Smooth muscle cell (in vitro differentiated cells): Measurements from ENCODE around the gene TEX30. TPM values are rescaled to one million over a fixed set of nuclear protein-coding genes. Genes with fewer than 3 reads are reported as not detected.

Experiments used
- DNase-seq: peaks from one replicate; lab custom pipeline; 2025; ENCODE audit not compliant: unreplicated experiment; lab: John Stamatoyannopoulos, UW
- H2AFZ ChIP-seq: fragments of 200-600 bp; sonication (generic); 2 replicates; pipeline ENCODE4 v1.6.0; 2016; ENCODE audit warnings: antibody characterized with exemption, low read depth, mild to moderate bottlenecking
- H3F3A ChIP-seq: fragments of 200-600 bp; sonication (generic); 2 replicates; pipeline ENCODE4 v1.6.0; 2017; ENCODE audit warnings: antibody characterized with exemption, low read depth
- H3K27ac ChIP-seq: fragments of 200-600 bp; sonication (generic); 2 replicates; pipeline ENCODE4 v1.5.1; 2016; ENCODE audit warnings: low read depth, mild to moderate bottlenecking
- H3K27me3 ChIP-seq: fragments of 200-600 bp; sonication (generic); 2 replicates; pipeline ENCODE4 v1.6.1; 2016; ENCODE audit warnings: low read depth, mild to moderate bottlenecking
- H3K36me3 ChIP-seq: fragments of 200-600 bp; sonication (generic); 2 replicates; pipeline ENCODE4 v1.5.1; 2016; ENCODE audit warnings: low read depth
- H3K4me1 ChIP-seq: fragments of 200-600 bp; sonication (generic); 2 replicates; pipeline ENCODE4 v1.5.1; 2016; ENCODE audit warnings: low read depth
- H3K4me2 ChIP-seq: fragments of 200-600 bp; sonication (generic); 2 replicates; pipeline ENCODE4 v1.6.0; 2016; ENCODE audit warnings: mild to moderate bottlenecking
- H3K4me3 ChIP-seq: fragments of 200-600 bp; sonication (generic); 2 replicates; pipeline ENCODE4 v1.5.1; 2016; ENCODE audit warnings: mild to moderate bottlenecking
- H3K79me2 ChIP-seq: fragments of 200-600 bp; sonication (generic); 2 replicates; pipeline ENCODE4 v1.6.0; 2016; ENCODE audit warnings: low read depth, mild to moderate bottlenecking
- H3K9ac ChIP-seq: fragments of 200-600 bp; sonication (generic); 2 replicates; pipeline ENCODE4 v1.6.0; 2016; ENCODE audit warnings: low read depth
- H3K9me3 ChIP-seq: fragments of 200-600 bp; sonication (generic); replicated peaks from 2 replicates; pipeline ENCODE4 v1.5.1; 2016; ENCODE audit warnings: low read depth
- H4K20me1 ChIP-seq: fragments of 200-600 bp; sonication (generic); 2 replicates; pipeline ENCODE4 v1.6.0; 2016; ENCODE audit warnings: low read depth
- WGBS: methylation state at CpG from one replicate; pipeline ENCODE4 v1.1.7; 2016; ENCODE audit warnings: low lambda C conversion rate; 5-methylcytosine and 5-hydroxymethylcytosine counted together
- polyA plus RNA-seq: library from polyadenylated mRNA; unstranded; fragments of >200 nt; fragmentation: Nextera tagmentation; extraction: Ambion mirVana; gene quantifications from 2 replicates; pipeline ENCODE4 v1.2.1, GENCODE V29; 2016
- total RNA-seq: library from RNA; depleted of rRNA; stranded (reverse); fragments of >200 nt; gene quantifications from 2 replicates; pipeline ENCODE4 v1.2.3, GENCODE V29; 2014
- TF ChIP-seq, protein P1 (sequence below): fragments of 200-600 bp; sonication (generic); IDR thresholded peaks from 2 replicates; pipeline ENCODE4 v1.5.1; 2017; ENCODE audit warnings: borderline replicate concordance, mild to moderate bottlenecking, antibody characterized with exemption; ENCODE audit not compliant: insufficient read depth, poor library complexity, severe bottlenecking

Gene TEX30
- total and polyA plus RNA-seq, 2 experiments from 2014 or later = 14.0 to 17.4 TPM

DNA sequence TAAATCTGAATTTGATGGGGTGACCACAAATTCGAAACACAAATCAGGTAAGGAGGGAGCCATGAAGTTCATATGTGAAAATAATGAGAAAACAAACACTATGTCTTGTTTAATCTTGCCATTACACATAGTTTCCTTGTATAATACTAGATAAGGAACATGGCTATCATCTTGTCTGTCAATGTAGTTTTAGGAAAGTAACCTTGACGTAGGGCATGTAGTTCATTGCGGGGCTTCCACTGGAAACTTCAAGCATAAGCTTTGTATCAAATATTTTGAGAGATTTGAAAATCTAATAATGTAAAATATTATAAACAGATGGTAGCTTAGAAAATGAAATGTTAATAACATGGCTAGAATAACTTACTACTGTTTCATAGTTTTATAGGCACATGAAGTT lies 34.1 kb upstream of the TEX30 start:
- H3K4me2 ChIP-seq = no peak overlapping the region
- peaks cover 63% of the 10 kb centered on the region for H3K79me2 ChIP-seq
- TF ChIP-seq, protein P1, sequence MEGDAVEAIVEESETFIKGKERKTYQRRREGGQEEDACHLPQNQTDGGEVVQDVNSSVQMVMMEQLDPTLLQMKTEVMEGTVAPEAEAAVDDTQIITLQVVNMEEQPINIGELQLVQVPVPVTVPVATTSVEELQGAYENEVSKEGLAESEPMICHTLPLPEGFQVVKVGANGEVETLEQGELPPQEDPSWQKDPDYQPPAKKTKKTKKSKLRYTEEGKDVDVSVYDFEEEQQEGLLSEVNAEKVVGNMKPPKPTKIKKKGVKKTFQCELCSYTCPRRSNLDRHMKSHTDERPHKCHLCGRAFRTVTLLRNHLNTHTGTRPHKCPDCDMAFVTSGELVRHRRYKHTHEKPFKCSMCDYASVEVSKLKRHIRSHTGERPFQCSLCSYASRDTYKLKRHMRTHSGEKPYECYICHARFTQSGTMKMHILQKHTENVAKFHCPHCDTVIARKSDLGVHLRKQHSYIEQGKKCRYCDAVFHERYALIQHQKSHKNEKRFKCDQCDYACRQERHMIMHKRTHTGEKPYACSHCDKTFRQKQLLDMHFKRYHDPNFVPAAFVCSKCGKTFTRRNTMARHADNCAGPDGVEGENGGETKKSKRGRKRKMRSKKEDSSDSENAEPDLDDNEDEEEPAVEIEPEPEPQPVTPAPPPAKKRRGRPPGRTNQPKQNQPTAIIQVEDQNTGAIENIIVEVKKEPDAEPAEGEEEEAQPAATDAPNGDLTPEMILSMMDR = no peak
- no peak for DNase-seq
- peaks cover 12% of the 10 kb centered on the region for H3K36me3 ChIP-seq
- no peak overlapping the region for H3K27ac ChIP-seq
- H2AFZ ChIP-seq = no peak overlapping the region
- H3K9me3 ChIP-seq = peaks cover 3% of the 10 kb centered on the region
- H3K27me3 ChIP-seq = no peaks in the 10 kb centered on the region
- no peak overlapping the region for H3K9ac ChIP-seq
- WGBS = 92% methylated on average over 3 of the region's 3 CpGs
- H3K4me3 ChIP-seq = no peak overlapping the region
- H3K4me1 ChIP-seq = no peaks in the 10 kb centered on the region
- no peaks in the 10 kb centered on the region for H4K20me1 ChIP-seq
- no peaks in the 10 kb centered on the region for H3F3A ChIP-seq

DNA sequence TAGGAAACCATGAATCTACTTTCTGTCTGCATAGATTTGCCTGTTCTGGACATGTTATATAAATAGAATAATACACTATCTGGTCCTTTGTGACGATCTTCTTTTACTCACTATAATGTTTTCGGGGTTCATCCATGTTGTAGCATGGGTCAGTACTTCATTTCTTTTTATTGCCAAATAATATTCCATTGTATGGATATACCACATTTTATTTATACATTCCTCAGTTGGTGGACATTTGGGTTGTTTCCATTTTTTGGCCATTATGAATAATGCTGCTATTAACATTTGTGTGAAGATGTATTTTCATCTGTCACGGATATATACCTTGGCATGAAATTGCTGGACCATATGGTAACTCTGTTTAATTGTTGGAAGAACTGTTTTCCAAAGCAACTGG lies 32.1 kb upstream of the TEX30 start:
- Histone ChIP-seq H3K9me3 (no peaks in the 10 kb centered on the region), H4K20me1 (peaks cover 3% of the 10 kb centered on the region), H3K79me2 (peaks cover 59% of the 10 kb centered on the region), H2AFZ (no peak overlapping the region), H3K36me3 (peaks cover 5% of the 10 kb centered on the region), H3K27me3 (no peaks in the 10 kb centered on the region), H3K4me1 (no peaks in the 10 kb centered on the region), H3K9ac (no peak overlapping the region), H3K4me3 (no peak overlapping the region), H3K27ac (no peak overlapping the region), H3F3A (no peaks in the 10 kb centered on the region), H3K4me2 (no peak overlapping the region)
- WGBS = 98% methylated on average over 3 of the region's 3 CpGs
- TF ChIP-seq, protein P1 = no peak
- no peak for DNase-seq

DNA sequence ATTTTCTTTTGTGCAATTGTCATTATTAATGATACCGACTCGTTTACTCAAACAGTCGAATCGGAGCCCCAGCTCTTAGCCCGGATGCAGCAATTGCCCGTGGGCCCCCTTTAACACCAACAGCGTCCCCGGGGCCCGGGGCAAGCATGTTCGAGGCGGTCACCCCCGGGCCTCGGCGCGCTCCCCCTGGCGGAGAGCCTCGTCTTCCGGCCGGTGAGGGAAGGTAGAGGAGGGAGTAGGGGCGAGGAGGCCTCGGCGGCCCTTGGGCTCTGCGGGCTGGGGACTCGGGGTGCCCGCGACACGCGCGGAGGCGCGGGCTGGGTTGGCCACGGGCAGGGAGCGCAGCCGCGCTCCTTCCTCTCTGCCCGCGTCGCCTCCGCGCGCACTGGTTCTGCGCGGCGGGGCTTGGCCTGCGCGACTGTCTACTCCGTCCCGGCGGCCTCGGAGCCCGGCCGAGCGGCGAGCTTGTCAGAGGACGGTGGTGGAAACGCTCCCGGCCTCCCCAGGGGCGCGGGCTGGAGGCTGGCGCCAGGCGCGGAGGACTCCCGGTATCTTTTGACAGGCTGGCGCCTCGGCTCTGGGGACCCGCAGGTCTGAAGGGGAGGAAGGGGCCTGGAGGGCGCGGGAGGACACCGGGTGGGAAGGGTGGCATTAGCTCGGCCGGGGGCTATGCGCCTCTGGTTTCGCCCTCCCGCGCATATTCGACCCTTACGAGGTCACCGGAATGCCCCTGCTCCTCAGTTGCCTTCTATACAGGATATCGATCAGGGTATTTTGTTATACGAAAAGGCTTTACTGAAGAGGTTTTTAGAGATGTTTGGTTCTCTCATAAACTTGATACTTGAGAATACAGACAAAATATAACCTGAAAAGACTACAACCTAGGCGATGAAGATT lies 26.8 kb upstream of the TEX30 start:
- TF ChIP-seq, protein P1 = peak; percentile 72
- peak; percentile 52 for DNase-seq
- WGBS = 6% methylated on average over 31 of the region's 81 CpGs
- Histone ChIP-seq H2AFZ (peak overlapping the region; percentile 85), H3K4me1 (peaks cover 7% of the 10 kb centered on the region), H3K27me3 (no peaks in the 10 kb centered on the region), H3F3A (no peaks in the 10 kb centered on the region), H4K20me1 (peaks cover 3% of the 10 kb centered on the region), H3K4me3 (peak overlapping the region; percentile 77), H3K36me3 (no peaks in the 10 kb centered on the region), H3K27ac (no peak overlapping the region), H3K9me3 (no peaks in the 10 kb centered on the region), H3K9ac (peak overlapping the region; percentile 47), H3K4me2 (peak overlapping the region; percentile 89), H3K79me2 (peaks cover 29% of the 10 kb centered on the region)
